ENCODE results near the gene CIAO2B. TPM values are rescaled to one million over a fixed set of nuclear protein-coding genes. Genes with fewer than 3 reads are reported as not detected.

Gene CIAO2B
- total and polyA plus RNA-seq, 2 donors (not counting 3 experiments of a cell fraction or from before 2014, with no cell fraction given): 78.7 to 314 TPM

- Histone ChIP-seq H2AFZ (ENCODE audit: low read depth, low read length) (no peak overlapping the region), H3K9me3 (replicated peaks; ENCODE audit: control insufficient read depth, insufficient read depth, low read length) (no peaks in the 10 kb centered on the region), H4K20me1 (replicated peaks; ENCODE audit: control insufficient read depth, extremely low read depth, insufficient read depth, low read length) (no peaks in the 10 kb centered on the region), H3K9me1 (replicated peaks; ENCODE audit: control insufficient read depth, extremely low read depth, insufficient read depth, low read length) (no peaks in the 10 kb centered on the region), H3K27me3 (ENCODE audit: control insufficient read depth in 2 of 2, insufficient read depth in 2 of 2, low read length in 2 of 2) (peaks cover 3 to 11% of the 10 kb centered on the region in 2 experiments), H3K4me1 (ENCODE audit: control insufficient read depth, extremely low read depth, insufficient read depth, low read length) (no peaks in the 10 kb centered on the region), H3K4me3 (replicated peaks in 1 of 3; ENCODE audit: insufficient read depth in 1 of 3, low read depth in 1 of 3, low read length in 3 of 3) (no peak overlapping the region), H3K27ac (ENCODE audit: insufficient read depth, low read depth, low read length) (no peak overlapping the region), H3K79me2 (ENCODE audit: control insufficient read depth, insufficient read depth, low read length) (no peaks in the 10 kb centered on the region), H3K9ac (replicated peaks; ENCODE audit: extremely low read depth, insufficient read depth, low read length) (no peak overlapping the region), H3K4me2 (ENCODE audit: insufficient read depth, low read length) (no peak overlapping the region), H3K36me3 (ENCODE audit: control insufficient read depth in 2 of 2, extremely low read depth in 1 of 2, insufficient read depth in 2 of 2, low read length in 2 of 2) (no peaks in the 10 kb centered on the region)
- BruUV-seq (replicated peaks): no TSS peak
- DNase-seq (ENCODE audit: low read depth, low spot score) (no peak), FAIRE-seq (no peak)
- TF ChIP-seq MYC (IDR thresholded peaks at IDR 0.05; ENCODE audit: low read depth, low read length): no peak
- TF ChIP-seq, protein P1, sequence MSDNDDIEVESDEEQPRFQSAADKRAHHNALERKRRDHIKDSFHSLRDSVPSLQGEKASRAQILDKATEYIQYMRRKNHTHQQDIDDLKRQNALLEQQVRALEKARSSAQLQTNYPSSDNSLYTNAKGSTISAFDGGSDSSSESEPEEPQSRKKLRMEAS (IDR thresholded peaks at IDR 0.05; ENCODE audit: insufficient read depth, insufficient read length): no peak
- no peak for TF ChIP-seq CTCF (IDR thresholded peaks at IDR 0.05; ENCODE audit: extremely low read depth in 1 of 2, insufficient read depth in 1 of 2, low read depth in 1 of 2, low read length in 2 of 2)
- no peak for TF ChIP-seq FOS (IDR thresholded peaks at IDR 0.05; ENCODE audit: borderline replicate concordance, insufficient read depth, low read length)
- no peak for TF ChIP-seq POLR2A (IDR thresholded peaks at IDR 0.05; ENCODE audit: low read depth, low read length)
- TF ChIP-seq POLR2AphosphoS5 (IDR thresholded peaks at IDR 0.05; ENCODE audit: insufficient read depth, low read depth, low read length): no peak
- TF ChIP-seq EZH2 (IDR thresholded peaks at IDR 0.05; ENCODE audit: borderline replicate concordance, low read depth, low read length, severe bottlenecking): no peak
- TF ChIP-seq JUN (IDR thresholded peaks at IDR 0.05; ENCODE audit: borderline replicate concordance, insufficient read depth, insufficient read length, low read depth): no peak
- no peak for TF ChIP-seq GATA2 (IDR thresholded peaks at IDR 0.05; ENCODE audit: insufficient read depth, insufficient read length, low read depth, low read length)
- dilution Hi-C loops (cut with MboI; ENCODE audit: extremely low pct_ligation_motif_present, low sequenced_read_pairs): no loop called here
- CTCF ChIA-PET: interaction anchor here (0.5 to 3.8 kb wide), 54 partner anchors 7 to 562 kb away, joined by 3 to 55 read pairs (median 4); partner anchors contain the start of genes B3GNT9, CES3, FBXL8 and MATCAP1
- POLR2A ChIA-PET: no interaction called here
- intact Hi-C loops (cut with micrococcal nuclease): loop anchor here (1.0 to 10.0 kb wide), 2 partner anchors 232 to 441 kb away; partner anchors contain the start of gene TPPP3
These were observed 19.4 kb upstream of the CIAO2B start for GRCh38 chr16:66953462-66954096.
